Mononuclear cell (primary cell): ENCODE data around the gene SNX20. TPM values are rescaled to one million over a fixed set of nuclear protein-coding genes. Genes with fewer than 3 reads are reported as not detected.
A peak's percentile ranks its signal among the peaks of the same experiment; 100 is the strongest.

ENCODE experiments used
- H3K27me3 ChIP-seq: 2 replicates; pipeline ENCODE4 v1.6.0; 2011; ENCODE audit warnings: low read length, control low read depth; ENCODE audit not compliant: insufficient read depth
- H3K4me1 ChIP-seq: 2 replicates; pipeline ENCODE4 v1.5.1; 2011; ENCODE audit warnings: mild to moderate bottlenecking, low read length, control low read depth; ENCODE audit not compliant: insufficient read depth
- H3K4me3 ChIP-seq: 2 replicates; pipeline ENCODE4 v1.5.1; 2011; ENCODE audit warnings: mild to moderate bottlenecking, low read length, moderate library complexity
- H3K9me3 ChIP-seq: 2 replicates; pipeline ENCODE4 v1.5.1; 2011; ENCODE audit warnings: low read depth, mild to moderate bottlenecking, control low read depth, low read length
- total RNA-seq: library from RNA; depleted of rRNA; stranded (reverse); fragments of >200 nt; gene quantifications from one replicate; pipeline ENCODE4 v1.2.3, GENCODE V29; 2012

The SNX20 gene
- total RNA-seq, 1 donor: 24.3 TPM

GRCh38 chr16:50711040-50711439 lies 29.9 kb upstream of the SNX20 start:
- Histone ChIP-seq H3K4me3 (no peak overlapping the region), H3K27me3 (no peaks in the 10 kb centered on the region), H3K9me3 (no peaks in the 10 kb centered on the region), H3K4me1 (peaks cover 91% of the 10 kb centered on the region)

- H3K27me3 ChIP-seq: no peaks in the 10 kb centered on the region
- H3K9me3 ChIP-seq: no peaks in the 10 kb centered on the region
- no peak overlapping the region for H3K4me3 ChIP-seq
- peaks cover 86% of the 10 kb centered on the region for H3K4me1 ChIP-seq
These were observed 28.9 kb upstream of the SNX20 start for GRCh38 chr16:50709980-50710379.

- H3K9me3 ChIP-seq: peaks cover 2% of the 10 kb centered on the region
- H3K4me1 ChIP-seq: peaks cover 78% of the 10 kb centered on the region
- H3K4me3 ChIP-seq: no peak overlapping the region
These were observed 28.1 kb upstream of the SNX20 start for GRCh38 chr16:50709061-50709684.

GRCh38 chr16:50708373-50709060 lies 27.4 kb upstream of the SNX20 start:
- Histone ChIP-seq H3K27me3 (no peaks in the 10 kb centered on the region), H3K4me1 (peaks cover 72% of the 10 kb centered on the region), H3K9me3 (peaks cover 8% of the 10 kb centered on the region), H3K4me3 (no peak overlapping the region)

More at GRCh38 chr16:50709061-50709684, 28.1 kb upstream of the SNX20 start:
- no peaks in the 10 kb centered on the region for H3K27me3 ChIP-seq

- H3K4me1 ChIP-seq: peaks cover 65% of the 10 kb centered on the region
These were observed 25.1 kb upstream of the SNX20 start for GRCh38 chr16:50706250-50706649.

GRCh38 chr16:50705436-50706110 lies 24.5 kb upstream of the SNX20 start:
- Histone ChIP-seq H3K27me3 (no peaks in the 10 kb centered on the region), H3K4me1 (peaks cover 62% of the 10 kb centered on the region), H3K4me3 (no peak overlapping the region), H3K9me3 (peaks cover 8% of the 10 kb centered on the region)

More at GRCh38 chr16:50706250-50706649, 25.1 kb upstream of the SNX20 start:
- Histone ChIP-seq H3K27me3 (no peaks in the 10 kb centered on the region), H3K9me3 (peaks cover 8% of the 10 kb centered on the region), H3K4me3 (no peak overlapping the region)

- peaks cover 8% of the 10 kb centered on the region for H3K9me3 ChIP-seq
- H3K4me3 ChIP-seq: no peak overlapping the region
- H3K4me1 ChIP-seq: peaks cover 61% of the 10 kb centered on the region
- H3K27me3 ChIP-seq: no peaks in the 10 kb centered on the region
These were observed 23.1 kb upstream of the SNX20 start for GRCh38 chr16:50704245-50704644.

- H3K4me1 ChIP-seq: peaks cover 61% of the 10 kb centered on the region
- no peaks in the 10 kb centered on the region for H3K27me3 ChIP-seq
- no peak overlapping the region for H3K4me3 ChIP-seq
- peaks cover 8% of the 10 kb centered on the region for H3K9me3 ChIP-seq
These were observed 21.6 kb upstream of the SNX20 start for GRCh38 chr16:50702725-50703124.

GRCh38 chr16:50699326-50700159 lies 18.4 kb upstream of the SNX20 start:
- no peak overlapping the region for H3K4me3 ChIP-seq
- peaks cover 8% of the 10 kb centered on the region for H3K9me3 ChIP-seq
- no peaks in the 10 kb centered on the region for H3K27me3 ChIP-seq
- H3K4me1 ChIP-seq: peaks cover 76% of the 10 kb centered on the region

- peaks cover 88% of the 10 kb centered on the region for H3K4me1 ChIP-seq
- no peaks in the 10 kb centered on the region for H3K9me3 ChIP-seq
- H3K27me3 ChIP-seq: no peaks in the 10 kb centered on the region
- peak overlapping the region; percentile 2 for H3K4me3 ChIP-seq
These were observed 17.0 kb upstream of the SNX20 start for GRCh38 chr16:50697881-50698767.

GRCh38 chr16:50697421-50697715 lies 16.3 kb upstream of the SNX20 start:
- Histone ChIP-seq H3K9me3 (no peaks in the 10 kb centered on the region), H3K4me1 (peaks cover 90% of the 10 kb centered on the region), H3K27me3 (no peaks in the 10 kb centered on the region), H3K4me3 (no peak overlapping the region)

GRCh38 chr16:50696575-50697420 lies 15.7 kb upstream of the SNX20 start:
- no peaks in the 10 kb centered on the region for H3K27me3 ChIP-seq
- no peaks in the 10 kb centered on the region for H3K9me3 ChIP-seq
- no peak overlapping the region for H3K4me3 ChIP-seq
- H3K4me1 ChIP-seq: peaks cover 85% of the 10 kb centered on the region

- H3K4me1 ChIP-seq: peaks cover 78% of the 10 kb centered on the region
These were observed 15.0 kb upstream of the SNX20 start for GRCh38 chr16:50696126-50696525.

More at GRCh38 chr16:50696126-50696525, 15.0 kb upstream of the SNX20 start:
- Histone ChIP-seq H3K4me3 (peak overlapping the region; percentile 12), H3K9me3 (no peaks in the 10 kb centered on the region), H3K27me3 (no peaks in the 10 kb centered on the region)
